A549 (cell line): ENCODE measurements around the gene VPS50. TPM values are rescaled to one million over a fixed set of nuclear protein-coding genes. Genes with fewer than 3 reads are reported as not detected.

Source experiments
- ATAC-seq, 2 experiments: fragments of 200-7000 bp in 1 of 2; fragments of >200 bp in 1 of 2; cut with Nextera tagmentation in 1 of 2; cut with Tn5 transposase in 1 of 2; 3 replicates each; pipeline versions ENCODE4 v1.8.0 to v1.9.1; 2018 to 2020; ENCODE audit warnings: mild to moderate bottlenecking in 1 of 2, moderate library complexity in 1 of 2
- CTCF ChIA-PET: fragments of 300-600 bp; sonication (Branson Sonifier 250); formaldehyde crosslinking; extraction: SDS; loops from one replicate; lab custom pipeline; 2021; ENCODE audit warnings: antibody characterized with exemption, inconsistent platforms; lab: Yijun Ruan, JAX
- POLR2A ChIA-PET: fragments of 350-600 bp; formaldehyde crosslinking; extraction: SDS; loops from one replicate; lab custom pipeline; 2021; ENCODE audit warnings: antibody characterized with exemption, inconsistent platforms; lab: Yijun Ruan, JAX
- DNase-seq, 2 experiments: peaks; one replicate each; pipeline versions ENCODE4 v3.0.0 to v3.0.0-alpha.2; 2011 to 2016; ENCODE audit warnings: low read depth in 1 of 2, low spot score in 1 of 2
- FAIRE-seq: peaks from 2 replicates; lab custom pipeline; 2011; peaks lifted over from hg19 to GRCh38; lab: Jason Lieb, UNC
- H3K27ac ChIP-seq, 2 experiments: fragments of >200 bp; sonication (Bioruptor Twin); formaldehyde crosslinking; 3 replicates each; pipeline ENCODE4 v1.5.1; 2016 to 2017
- H3K4me1 ChIP-seq: fragments of >200 bp; sonication (Bioruptor Twin); formaldehyde crosslinking; 3 replicates; pipeline ENCODE4 v1.6.1; 2016
- H3K4me2 ChIP-seq: fragments of >200 bp; sonication (Bioruptor Twin); formaldehyde crosslinking; 3 replicates; pipeline ENCODE4 v1.6.1; 2016
- H3K4me3 ChIP-seq: fragments of >200 bp; sonication (Bioruptor Twin); formaldehyde crosslinking; 3 replicates; pipeline ENCODE4 v1.5.1; 2016
- H3K9me3 ChIP-seq: fragments of >200 bp; sonication (Bioruptor Twin); formaldehyde crosslinking; 3 replicates; pipeline ENCODE4 v1.6.1; 2016
- CBX2 ChIP-seq: fragments of 200-600 bp; sonication (generic); IDR thresholded peaks from 2 replicates; pipeline ENCODE4 v1.6.1; 2016; ENCODE audit warnings: low read depth, mild to moderate bottlenecking, borderline replicate concordance
- CEBPB ChIP-seq, 2 experiments: fragments of >200 bp in 1 of 2; sonication (Bioruptor Twin) in 1 of 2; formaldehyde crosslinking in 1 of 2; IDR thresholded peaks; 2 replicates each; pipeline ENCODE4 v1.6.1; 2012 to 2016
- EHMT2 ChIP-seq: fragments of 200-600 bp; sonication (generic); IDR thresholded peaks from 2 replicates; pipeline ENCODE4 v1.6.1; 2016; ENCODE audit warnings: antibody characterized with exemption, low read depth, mild to moderate bottlenecking, moderate library complexity
- EP300 ChIP-seq, 2 experiments: fragments of >200 bp; sonication (Bioruptor Twin); formaldehyde crosslinking; IDR thresholded peaks; 2 replicates in 1 of 2; 3 replicates in 1 of 2; pipeline ENCODE4 v1.6.1; 2016 to 2017
- FOSB ChIP-seq: fragments of 250-450 bp; sonication (Bioruptor Pico); IDR thresholded peaks from 2 replicates; pipeline ENCODE4 v1.5.0; 2020; ENCODE audit warnings: mild to moderate bottlenecking, moderate library complexity
- FOSL2 ChIP-seq, 2 experiments: fragments of 450-650 bp in 1 of 2; fragments of >200 bp in 1 of 2; sonication (Bioruptor Twin) in 1 of 2; formaldehyde crosslinking; IDR thresholded peaks; 2 replicates each; pipeline versions ENCODE4 v1.5.0 to v1.6.1; 2016 to 2020; ENCODE audit warnings: mild to moderate bottlenecking in 1 of 2, moderate library complexity in 1 of 2
- HEYL ChIP-seq: fragments of 250-450 bp; sonication (Bioruptor Pico); IDR thresholded peaks from 2 replicates; pipeline ENCODE4 v1.8.0; 2021; ENCODE audit warnings: mild to moderate bottlenecking, moderate library complexity
- HOXA7 ChIP-seq: fragments of 250-450 bp; sonication (Bioruptor Pico); IDR thresholded peaks from 2 replicates; pipeline ENCODE4 v1.5.0; 2020; ENCODE audit warnings: mild to moderate bottlenecking, moderate library complexity
- HOXB13 ChIP-seq: fragments of 250-450 bp; sonication (Bioruptor Pico); IDR thresholded peaks from 2 replicates; pipeline ENCODE4 v1.5.0; 2020; ENCODE audit warnings: low read depth, mild to moderate bottlenecking, moderate library complexity
- MAFK ChIP-seq: fragments of 450-650 bp; IDR thresholded peaks from 2 replicates; pipeline ENCODE4 v1.6.1; 2014; ENCODE audit not compliant: partially characterized antibody
- MYC ChIP-seq: IDR thresholded peaks from 2 replicates; pipeline ENCODE4 v1.6.1; 2012; ENCODE audit warnings: mild to moderate bottlenecking, inconsistent platforms, low read length, improper control_type of control experiment, borderline replicate concordance
- NFE2L2 ChIP-seq: fragments of 150-350 bp; conservative IDR thresholded peaks from 2 replicates; pipeline ENCODE4 v1.6.1; 2014; ENCODE audit warnings: low read length
- NPAS2 ChIP-seq: fragments of 250-450 bp; sonication (Bioruptor Pico); IDR thresholded peaks from 2 replicates; pipeline ENCODE4 v1.8.0; 2022; ENCODE audit warnings: mild to moderate bottlenecking, moderate library complexity, borderline replicate concordance
- POLR2A ChIP-seq: IDR thresholded peaks from 2 replicates; pipeline ENCODE4 v1.6.1; 2012; ENCODE audit warnings: mild to moderate bottlenecking, low read length
- POLR2AphosphoS2 ChIP-seq: conservative IDR thresholded peaks from 2 replicates; pipeline ENCODE4 v1.6.1; 2012; ENCODE audit warnings: low read length, improper control_type of control experiment, inconsistent platforms
- RARB ChIP-seq: fragments of 250-450 bp; sonication (Bioruptor Pico); IDR thresholded peaks from 2 replicates; pipeline ENCODE4 v1.8.0; 2021; ENCODE audit warnings: mild to moderate bottlenecking, moderate library complexity
- SMC3 ChIP-seq: fragments of >200 bp; sonication (Bioruptor Twin); formaldehyde crosslinking; IDR thresholded peaks from 3 replicates; pipeline ENCODE4 v1.6.1; 2018; ENCODE audit warnings: inconsistent platforms
- ZC3H11A ChIP-seq: fragments of 450-650 bp; IDR thresholded peaks from 2 replicates; pipeline ENCODE4 v1.6.1; 2014; ENCODE audit warnings: antibody characterized with exemption, mild to moderate bottlenecking
- ZFP36 ChIP-seq: fragments of 450-650 bp; IDR thresholded peaks from 2 replicates; pipeline ENCODE4 v1.6.1; 2014; ENCODE audit warnings: borderline replicate concordance; ENCODE audit not compliant: partially characterized antibody
- ZNF302 ChIP-seq: fragments of 250-450 bp; sonication (Bioruptor Pico); IDR thresholded peaks from 2 replicates; pipeline ENCODE4 v1.9.0; 2021; ENCODE audit warnings: inconsistent platforms, mild to moderate bottlenecking, moderate library complexity
- ZSCAN20 ChIP-seq: fragments of 250-450 bp; sonication (Bioruptor Pico); IDR thresholded peaks from 2 replicates; pipeline ENCODE4 v1.8.0; 2022; ENCODE audit warnings: mild to moderate bottlenecking, moderate library complexity
- WGBS: methylation state at CpG from one replicate; pipeline ENCODE4 v1.1.6; 2017; ENCODE audit errors: missing lambda C conversion rate; 5-methylcytosine and 5-hydroxymethylcytosine counted together
- polyA plus RNA-seq, 4 experiments: library from polyadenylated mRNA; depleted of rRNA in 3 of 4; stranded (reverse); fragments of >200 nt; fragmentation: RNase III in 1 of 4; extraction: RNeasy Plus Mini Kit Qiagen cat#74134 plus additional on column Dnase treatment in 1 of 4; gene quantifications; 2 replicates in 3 of 4; 3 replicates in 1 of 4; pipeline ENCODE4 v1.2.3, GENCODE V29; 2011 to 2017
- TF ChIP-seq, protein P1 (sequence below): fragments of >200 bp; sonication (Bioruptor Twin); formaldehyde crosslinking; IDR thresholded peaks from 2 replicates; pipeline ENCODE4 v1.6.1; 2016
- TF ChIP-seq, protein P2 (sequence below): fragments of >200 bp; sonication (Bioruptor Twin); formaldehyde crosslinking; IDR thresholded peaks from 3 replicates; pipeline ENCODE4 v1.5.1; 2016
- TF ChIP-seq, protein P3 (sequence below): fragments of 250-450 bp; sonication (Bioruptor Pico); IDR thresholded peaks from 2 replicates; pipeline ENCODE4 v1.5.0; 2021; ENCODE audit warnings: mild to moderate bottlenecking, moderate library complexity, borderline replicate concordance
- TF ChIP-seq, protein P4 (sequence below): fragments of 250-450 bp; sonication (Bioruptor Pico); IDR thresholded peaks from 2 replicates; pipeline ENCODE4 v1.5.0; 2020; ENCODE audit warnings: low read depth, mild to moderate bottlenecking, moderate library complexity
- TF ChIP-seq, protein P5 (sequence below): fragments of 200-600 bp; sonication (generic); IDR thresholded peaks from 2 replicates; pipeline ENCODE4 v1.6.1; 2016; ENCODE audit warnings: antibody characterized with exemption, mild to moderate bottlenecking, moderate library complexity

The VPS50 gene
- polyA plus RNA-seq, 2 of the 4 experiments (the other 2 are of a cell fraction): 8.9 to 19.0 TPM

DNA sequence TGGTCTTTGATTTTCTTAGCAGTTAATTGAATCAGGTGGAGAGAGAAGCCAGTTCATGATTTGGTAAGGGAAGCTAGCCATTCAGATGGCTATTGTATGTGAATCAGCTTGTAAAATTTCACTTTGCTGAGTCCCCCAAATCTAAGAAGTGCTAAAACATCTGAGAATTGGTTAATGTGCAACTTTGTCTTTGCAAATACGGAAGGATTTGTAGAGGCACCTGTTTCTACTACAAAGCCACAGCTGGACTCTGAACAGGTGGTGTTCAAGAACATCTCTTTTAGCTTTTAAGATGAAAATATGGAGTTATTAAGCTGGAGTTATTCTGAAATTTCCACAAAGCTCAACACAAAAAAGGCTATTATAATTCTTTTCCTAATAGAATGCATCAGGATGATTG is 132.6 kb downstream of the VPS50 start:
- 35% methylated on average over 1 of the region's 1 CpG for WGBS
- Histone ChIP-seq H3K9me3 (no peaks in the 10 kb centered on the region), H3K4me1 (no peaks in the 10 kb centered on the region), H3K4me3 (no peak overlapping the region), H3K4me2 (no peak overlapping the region), H3K27ac (no peak overlapping the region)
- no peak for TF ChIP-seq HOXB13 (CRISPR knock-in tag)
- no peak for TF ChIP-seq NFE2L2
- TF ChIP-seq, protein P1, sequence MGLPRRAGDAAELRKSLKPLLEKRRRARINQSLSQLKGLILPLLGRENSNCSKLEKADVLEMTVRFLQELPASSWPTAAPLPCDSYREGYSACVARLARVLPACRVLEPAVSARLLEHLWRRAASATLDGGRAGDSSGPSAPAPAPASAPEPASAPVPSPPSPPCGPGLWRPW: no peak
- no peak for TF ChIP-seq ZC3H11A
- TF ChIP-seq HOXA7 (CRISPR knock-in tag): no peak
- TF ChIP-seq POLR2A: no peak
- no peak for TF ChIP-seq EP300 (IDR thresholded peaks at IDR 0.05)
- no peak for TF ChIP-seq CBX2
- no peak for TF ChIP-seq ZFP36
- TF ChIP-seq, protein P2, sequence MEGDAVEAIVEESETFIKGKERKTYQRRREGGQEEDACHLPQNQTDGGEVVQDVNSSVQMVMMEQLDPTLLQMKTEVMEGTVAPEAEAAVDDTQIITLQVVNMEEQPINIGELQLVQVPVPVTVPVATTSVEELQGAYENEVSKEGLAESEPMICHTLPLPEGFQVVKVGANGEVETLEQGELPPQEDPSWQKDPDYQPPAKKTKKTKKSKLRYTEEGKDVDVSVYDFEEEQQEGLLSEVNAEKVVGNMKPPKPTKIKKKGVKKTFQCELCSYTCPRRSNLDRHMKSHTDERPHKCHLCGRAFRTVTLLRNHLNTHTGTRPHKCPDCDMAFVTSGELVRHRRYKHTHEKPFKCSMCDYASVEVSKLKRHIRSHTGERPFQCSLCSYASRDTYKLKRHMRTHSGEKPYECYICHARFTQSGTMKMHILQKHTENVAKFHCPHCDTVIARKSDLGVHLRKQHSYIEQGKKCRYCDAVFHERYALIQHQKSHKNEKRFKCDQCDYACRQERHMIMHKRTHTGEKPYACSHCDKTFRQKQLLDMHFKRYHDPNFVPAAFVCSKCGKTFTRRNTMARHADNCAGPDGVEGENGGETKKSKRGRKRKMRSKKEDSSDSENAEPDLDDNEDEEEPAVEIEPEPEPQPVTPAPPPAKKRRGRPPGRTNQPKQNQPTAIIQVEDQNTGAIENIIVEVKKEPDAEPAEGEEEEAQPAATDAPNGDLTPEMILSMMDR: no peak
- no peak for TF ChIP-seq HEYL
- TF ChIP-seq NPAS2 (CRISPR knock-in tag): no peak
- DNase-seq (no peak), ATAC-seq (no peak), FAIRE-seq (no peak)
- POLR2A ChIA-PET: no interaction called here
- CTCF ChIA-PET: interaction anchor here (0.8 to 1.7 kb wide), 5 partner anchors 10 to 119 kb away, joined by 3 to 6 read pairs (median 3); no protein-coding TSS in a partner anchor

DNA sequence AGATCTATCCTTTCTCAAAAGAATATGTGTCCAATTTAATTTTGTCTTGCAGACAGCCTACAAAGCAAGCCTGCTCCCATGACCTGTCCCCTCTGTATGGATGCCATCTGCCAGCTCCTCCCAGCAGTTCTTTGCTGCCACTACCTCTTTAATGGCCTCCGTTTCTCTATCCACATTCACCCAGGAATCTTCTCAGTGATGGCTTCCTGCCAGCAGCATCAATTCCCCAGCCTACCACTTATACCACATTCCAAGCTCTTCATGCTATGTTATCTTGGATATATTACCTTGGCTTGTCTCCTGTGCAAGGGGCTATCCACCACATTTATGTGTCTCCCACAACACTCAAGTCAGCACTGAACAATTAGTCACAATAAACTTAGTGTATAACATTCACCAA is 133.2 kb downstream of the VPS50 start:
- FAIRE-seq: no peak
- CTCF ChIA-PET: interaction anchor here (1.5 to 1.7 kb wide), 2 partner anchors 77 to 119 kb away, joined by 5 to 6 read pairs; no protein-coding TSS in a partner anchor
- Histone ChIP-seq H3K27ac (no peak overlapping the region), H3K9me3 (no peaks in the 10 kb centered on the region), H3K4me1 (no peaks in the 10 kb centered on the region), H3K4me2 (no peak overlapping the region), H3K4me3 (no peak overlapping the region)
- no peak for TF ChIP-seq POLR2AphosphoS2
- TF ChIP-seq SMC3: no peak
- no peak for TF ChIP-seq FOSL2 (IDR thresholded peaks at IDR 0.05)
- no peak for TF ChIP-seq FOSL2 (CRISPR knock-in tag; IDR thresholded peaks at IDR 0.05)
- WGBS: 29% methylated on average over 1 of the region's 1 CpG
- ATAC-seq: no peak
- DNase-seq: no peak
- POLR2A ChIA-PET: no interaction called here

DNA sequence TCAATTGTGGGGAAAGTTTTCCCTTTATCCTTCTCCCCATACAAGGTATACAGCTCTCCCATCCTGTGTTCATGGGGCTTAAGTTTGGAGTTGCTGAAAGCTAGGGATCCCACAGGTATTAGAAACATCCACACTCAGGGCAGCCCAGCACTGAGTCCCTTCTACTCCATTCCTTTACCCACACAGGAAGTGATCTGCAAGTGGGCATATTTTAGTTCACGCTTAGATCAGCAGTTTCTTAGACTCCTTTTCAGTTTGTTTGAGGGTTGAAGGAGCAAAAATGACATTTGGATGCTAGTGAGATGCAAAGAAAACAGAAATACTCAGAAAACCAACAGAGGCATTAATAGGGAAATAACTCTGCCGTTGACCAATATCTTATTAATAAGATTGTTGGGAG is 134.7 kb downstream of the VPS50 start:
- Histone ChIP-seq H3K4me3 (no peak overlapping the region), H3K27ac (no peak overlapping the region), H3K4me1 (no peaks in the 10 kb centered on the region), H3K9me3 (no peaks in the 10 kb centered on the region), H3K4me2 (no peak overlapping the region)
- CTCF ChIA-PET: no interaction called here
- FAIRE-seq (no peak), ATAC-seq (no peak), DNase-seq (no peak)
- POLR2A ChIA-PET: no interaction called here
- WGBS: 32% methylated on average over 2 of the region's 2 CpGs
- no peak for TF ChIP-seq NFE2L2
- no peak for TF ChIP-seq ZSCAN20 (CRISPR knock-in tag)
- TF ChIP-seq HOXB13 (CRISPR knock-in tag): no peak
- no peak for TF ChIP-seq RARB
- TF ChIP-seq CEBPB (IDR thresholded peaks at IDR 0.05): no peak
- no peak for TF ChIP-seq EP300 (IDR thresholded peaks at IDR 0.05)
- no peak for TF ChIP-seq FOSL2 (IDR thresholded peaks at IDR 0.05)
- TF ChIP-seq FOSL2 (CRISPR knock-in tag; IDR thresholded peaks at IDR 0.05): no peak
- TF ChIP-seq FOSB (CRISPR knock-in tag): no peak
- no peak for TF ChIP-seq HEYL
- TF ChIP-seq MYC: no peak
- no peak for TF ChIP-seq ZNF302 (CRISPR knock-in tag)
- TF ChIP-seq EHMT2: no peak
- no peak for TF ChIP-seq ZFP36
- TF ChIP-seq, protein P3, sequence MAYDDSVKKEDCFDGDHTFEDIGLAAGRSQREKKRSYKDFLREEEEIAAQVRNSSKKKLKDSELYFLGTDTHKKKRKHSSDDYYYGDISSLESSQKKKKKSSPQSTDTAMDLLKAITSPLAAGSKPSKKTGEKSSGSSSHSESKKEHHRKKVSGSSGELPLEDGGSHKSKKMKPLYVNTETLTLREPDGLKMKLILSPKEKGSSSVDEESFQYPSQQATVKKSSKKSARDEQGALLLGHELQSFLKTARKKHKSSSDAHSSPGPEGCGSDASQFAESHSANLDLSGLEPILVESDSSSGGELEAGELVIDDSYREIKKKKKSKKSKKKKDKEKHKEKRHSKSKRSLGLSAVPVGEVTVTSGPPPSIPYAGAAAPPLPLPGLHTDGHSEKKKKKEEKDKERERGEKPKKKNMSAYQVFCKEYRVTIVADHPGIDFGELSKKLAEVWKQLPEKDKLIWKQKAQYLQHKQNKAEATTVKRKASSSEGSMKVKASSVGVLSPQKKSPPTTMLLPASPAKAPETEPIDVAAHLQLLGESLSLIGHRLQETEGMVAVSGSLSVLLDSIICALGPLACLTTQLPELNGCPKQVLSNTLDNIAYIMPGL (CRISPR knock-in tag): no peak
- no peak for TF ChIP-seq POLR2A
- TF ChIP-seq, protein P4, sequence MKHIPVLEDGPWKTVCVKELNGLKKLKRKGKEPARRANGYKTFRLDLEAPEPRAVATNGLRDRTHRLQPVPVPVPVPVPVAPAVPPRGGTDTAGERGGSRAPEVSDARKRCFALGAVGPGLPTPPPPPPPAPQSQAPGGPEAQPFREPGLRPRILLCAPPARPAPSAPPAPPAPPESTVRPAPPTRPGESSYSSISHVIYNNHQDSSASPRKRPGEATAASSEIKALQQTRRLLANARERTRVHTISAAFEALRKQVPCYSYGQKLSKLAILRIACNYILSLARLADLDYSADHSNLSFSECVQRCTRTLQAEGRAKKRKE (CRISPR knock-in tag): no peak
- TF ChIP-seq, protein P5, sequence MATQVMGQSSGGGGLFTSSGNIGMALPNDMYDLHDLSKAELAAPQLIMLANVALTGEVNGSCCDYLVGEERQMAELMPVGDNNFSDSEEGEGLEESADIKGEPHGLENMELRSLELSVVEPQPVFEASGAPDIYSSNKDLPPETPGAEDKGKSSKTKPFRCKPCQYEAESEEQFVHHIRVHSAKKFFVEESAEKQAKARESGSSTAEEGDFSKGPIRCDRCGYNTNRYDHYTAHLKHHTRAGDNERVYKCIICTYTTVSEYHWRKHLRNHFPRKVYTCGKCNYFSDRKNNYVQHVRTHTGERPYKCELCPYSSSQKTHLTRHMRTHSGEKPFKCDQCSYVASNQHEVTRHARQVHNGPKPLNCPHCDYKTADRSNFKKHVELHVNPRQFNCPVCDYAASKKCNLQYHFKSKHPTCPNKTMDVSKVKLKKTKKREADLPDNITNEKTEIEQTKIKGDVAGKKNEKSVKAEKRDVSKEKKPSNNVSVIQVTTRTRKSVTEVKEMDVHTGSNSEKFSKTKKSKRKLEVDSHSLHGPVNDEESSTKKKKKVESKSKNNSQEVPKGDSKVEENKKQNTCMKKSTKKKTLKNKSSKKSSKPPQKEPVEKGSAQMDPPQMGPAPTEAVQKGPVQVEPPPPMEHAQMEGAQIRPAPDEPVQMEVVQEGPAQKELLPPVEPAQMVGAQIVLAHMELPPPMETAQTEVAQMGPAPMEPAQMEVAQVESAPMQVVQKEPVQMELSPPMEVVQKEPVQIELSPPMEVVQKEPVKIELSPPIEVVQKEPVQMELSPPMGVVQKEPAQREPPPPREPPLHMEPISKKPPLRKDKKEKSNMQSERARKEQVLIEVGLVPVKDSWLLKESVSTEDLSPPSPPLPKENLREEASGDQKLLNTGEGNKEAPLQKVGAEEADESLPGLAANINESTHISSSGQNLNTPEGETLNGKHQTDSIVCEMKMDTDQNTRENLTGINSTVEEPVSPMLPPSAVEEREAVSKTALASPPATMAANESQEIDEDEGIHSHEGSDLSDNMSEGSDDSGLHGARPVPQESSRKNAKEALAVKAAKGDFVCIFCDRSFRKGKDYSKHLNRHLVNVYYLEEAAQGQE: no peak
- TF ChIP-seq MAFK: no peak
